HepG2 (cell line): ENCODE measurements around the gene TTC21B. TPM values are rescaled to one million over a fixed set of nuclear protein-coding genes. Genes with fewer than 3 reads are reported as not detected.

ENCODE experiments used
- ATAC-seq: fragments of 200-7000 bp; cut with Tn5 transposase; 3 replicates; pipeline ENCODE4 v1.9.1; 2020; ENCODE audit warnings: mild to moderate bottlenecking, moderate library complexity
- BruUV-seq: library from RNA; stranded (reverse); fragments of 400-500 nt; replicated peaks from 2 replicates; lab custom pipeline; 2021; lab: Mats Ljungman, UMichigan
- CTCF ChIA-PET: fragments of 300-600 bp; formaldehyde crosslinking; extraction: SDS; loops from one replicate; lab custom pipeline; 2021; ENCODE audit warnings: low total read pairs, inconsistent platforms, low intra/inter-chr PET ratio; lab: Yijun Ruan, JAX
- POLR2A ChIA-PET: fragments of 350-600 bp; sonication (Branson Sonifier 250); formaldehyde crosslinking; loops from one replicate; lab custom pipeline; 2020; ENCODE audit warnings: antibody characterized with exemption, inconsistent platforms; lab: Yijun Ruan, JAX
- DNase-seq: peaks from one replicate; pipeline ENCODE4 v3.0.0-alpha.2; 2015; ENCODE audit warnings: low spot score
- FAIRE-seq: peaks from 3 replicates; lab custom pipeline; 2011; peaks lifted over from hg19 to GRCh38; lab: Jason Lieb, UNC
- H2AFZ ChIP-seq: one replicate; pipeline ENCODE4 v1.6.1; 2011; ENCODE audit warnings: low read length, inconsistent platforms
- H3K27ac ChIP-seq: fragments of 300-600 bp; 3 replicates; pipeline ENCODE4 v1.8.0; 2011; ENCODE audit warnings: mixed run types, mild to moderate bottlenecking, mixed read lengths, low read length, inconsistent platforms; ENCODE audit not compliant: insufficient read depth; ENCODE audit errors: extremely low read length
- H3K27me3 ChIP-seq, 2 experiments: fragments of 200-600 bp in 1 of 2; 2 replicates in 1 of 2; 3 replicates in 1 of 2; pipeline versions ENCODE4 v1.6.0 to v1.8.0; 2011; ENCODE audit warnings: low read length in 2 of 2, mild to moderate bottlenecking in 2 of 2, moderate library complexity in 2 of 2, inconsistent platforms in 1 of 2; ENCODE audit not compliant: insufficient read depth in 2 of 2, control insufficient read depth in 1 of 2
- H3K36me3 ChIP-seq, 2 experiments: fragments of 200-600 bp in 1 of 2; replicated peaks in 1 of 2; 2 replicates in 1 of 2; 3 replicates in 1 of 2; pipeline versions ENCODE4 v1.5.1 to v1.8.0; 2011; ENCODE audit warnings: low read length in 2 of 2, inconsistent platforms in 1 of 2; ENCODE audit not compliant: insufficient read depth in 2 of 2, control insufficient read depth in 1 of 2
- H3K4me1 ChIP-seq: 2 replicates; pipeline ENCODE4 v1.5.1; 2012; ENCODE audit warnings: low read length, inconsistent platforms; ENCODE audit not compliant: insufficient read depth
- H3K4me2 ChIP-seq: 2 replicates; pipeline ENCODE4 v1.6.0; 2011; ENCODE audit warnings: low read depth, low read length, inconsistent platforms
- H3K4me3 ChIP-seq, 3 experiments: fragments of 200-600 bp in 1 of 3; sonication (generic), shearing (Covaris generic) in 1 of 3; replicated peaks in 1 of 3; 2 replicates each; pipeline ENCODE4 v1.5.1; 2011 to 2016; ENCODE audit warnings: low read length in 3 of 3, inconsistent platforms in 2 of 3, low read depth in 2 of 3, mild to moderate bottlenecking in 2 of 3, control low read depth in 1 of 3, mixed read lengths in 1 of 3; ENCODE audit not compliant: insufficient read depth in 1 of 3
- H3K79me2 ChIP-seq: one replicate; pipeline ENCODE4 v1.6.1; 2011; ENCODE audit warnings: low read length, inconsistent platforms; ENCODE audit not compliant: insufficient read depth
- H3K9ac ChIP-seq: 2 replicates; pipeline ENCODE4 v1.6.0; 2011; ENCODE audit warnings: mild to moderate bottlenecking, low read depth, low read length, inconsistent platforms; ENCODE audit not compliant: insufficient read depth
- H3K9me3 ChIP-seq: 2 replicates; pipeline ENCODE4 v1.5.1; 2012; ENCODE audit warnings: mild to moderate bottlenecking, low read length
- H4K20me1 ChIP-seq: 2 replicates; pipeline ENCODE4 v1.6.0; 2011; ENCODE audit warnings: inconsistent platforms, mild to moderate bottlenecking, low read length, moderate library complexity; ENCODE audit not compliant: insufficient read depth
- AHDC1 ChIP-seq: sonication (generic); formaldehyde crosslinking; IDR thresholded peaks from 2 replicates; pipeline ENCODE4 v1.5.1; 2020; ENCODE audit warnings: mild to moderate bottlenecking, missing genetic modification reagents, borderline replicate concordance
- CEBPB ChIP-seq: IDR thresholded peaks from 2 replicates; pipeline ENCODE4 v1.6.1; 2011; ENCODE audit warnings: low read depth, low read length, improper control_type of control experiment, borderline replicate concordance
- HOMEZ ChIP-seq: IDR thresholded peaks from 2 replicates; pipeline ENCODE4 v1.6.1; 2016; ENCODE audit warnings: low read depth
- MAFF ChIP-seq: IDR thresholded peaks from 2 replicates; pipeline ENCODE4 v1.6.1; 2011; ENCODE audit warnings: low read depth, low read length, improper control_type of control experiment
- MAFK ChIP-seq, 2 experiments: IDR thresholded peaks in 1 of 2; conservative IDR thresholded peaks in 1 of 2; 2 replicates each; pipeline ENCODE4 v1.6.1; 2011; ENCODE audit warnings: improper control_type of control experiment in 2 of 2, low read length in 2 of 2
- MBD4 ChIP-seq: IDR thresholded peaks from 2 replicates; pipeline ENCODE4 v1.6.1; 2012; ENCODE audit warnings: low read length, inconsistent platforms, borderline replicate concordance
- NFIC ChIP-seq: IDR thresholded peaks from 2 replicates; pipeline ENCODE4 v1.6.1; 2012; ENCODE audit warnings: mild to moderate bottlenecking, low read length, inconsistent platforms
- ZGPAT ChIP-seq: IDR thresholded peaks from 2 replicates; pipeline ENCODE4 v1.6.1; 2016; ENCODE audit warnings: mild to moderate bottlenecking
- ZNF296 ChIP-seq: sonication (generic); formaldehyde crosslinking; conservative IDR thresholded peaks from 2 replicates; pipeline ENCODE4 v1.5.0; 2020; ENCODE audit warnings: mild to moderate bottlenecking, missing genetic modification reagents
- ZNF383 ChIP-seq: sonication (generic); formaldehyde crosslinking; IDR thresholded peaks from 2 replicates; pipeline ENCODE4 v1.4.0; 2020; ENCODE audit warnings: missing genetic modification reagents, mild to moderate bottlenecking, borderline replicate concordance
- ZNF75D ChIP-seq: sonication (generic); formaldehyde crosslinking; IDR thresholded peaks from 2 replicates; pipeline ENCODE4 v1.8.1; 2023; ENCODE audit warnings: missing genetic modification reagents, mild to moderate bottlenecking, borderline replicate concordance
- WGBS: methylation state at CpG from one replicate; pipeline ENCODE4 v1.1.6; 2017; ENCODE audit warnings: low lambda C conversion rate; 5-methylcytosine and 5-hydroxymethylcytosine counted together
- in situ Hi-C: cut with HindIII; loops from 2 replicates; pipeline ENCODE4 v1.10.0; 2017; ENCODE audit warnings: low pct_unique_long_range_greater_than_20kb; ENCODE audit not compliant: extremely low pct_ligation_motif_present
- intact Hi-C: fragments of 100-400 bp; cut with micrococcal nuclease; formaldehyde crosslinking; loops from one replicate; pipeline ENCODE4 v1.10.0; 2022; ENCODE audit not compliant: unreplicated experiment
- polyA plus RNA-seq, 8 experiments: library from polyadenylated mRNA; depleted of rRNA in 3 of 8; stranded (reverse) in 7 of 8; unstranded in 1 of 8; fragments of >200 nt; fragmentation: Illumina TruSeq in 4 of 8; extraction: Trizol in 4 of 8; gene quantifications; 2 replicates each; pipeline versions ENCODE4 v1.2.1 to v1.2.3, GENCODE V29; 2011 to 2016; ENCODE audit warnings: low read depth in 4 of 8, missing spikeins in 1 of 8, mixed read lengths in 1 of 8; ENCODE audit not compliant: insufficient read depth in 1 of 8
- total RNA-seq, 5 experiments: library from RNA; depleted of rRNA; stranded (reverse); fragments of >200 nt; fragmentation: Illumina TruSeq; extraction: Trizol; gene quantifications; 2 replicates each; pipeline ENCODE4 v1.2.3, GENCODE V29; 2016; ENCODE audit warnings: low read depth in 1 of 5

The TTC21B gene
- total and polyA plus RNA-seq, 2 of the 13 experiments (the other 11 are each of a cell fraction or from before 2014, with no cell fraction given) = 39.1 to 67.1 TPM

GRCh38 chr2:165911981-165912380 is 41.6 kb downstream of the TTC21B start:
- Histone ChIP-seq H3K4me2 (no peak overlapping the region), H3K36me3 (peaks cover 13 to 62% of the 10 kb centered on the region in 2 experiments), H3K9ac (no peak overlapping the region), H3K79me2 (no peaks in the 10 kb centered on the region), H2AFZ (no peak overlapping the region), H3K9me3 (no peaks in the 10 kb centered on the region), H3K27ac (no peak overlapping the region), H3K4me1 (no peaks in the 10 kb centered on the region), H3K4me3 (no peak overlapping the region), H4K20me1 (no peaks in the 10 kb centered on the region), H3K27me3 (no peaks in the 10 kb centered on the region)
- intact Hi-C loops = no loop called here
- ChIA-PET POLR2A (no interaction called here), CTCF (no interaction called here)
- ATAC-seq (no peak), FAIRE-seq (no peak), DNase-seq (no peak)
- no TSS peak for BruUV-seq
- TF ChIP-seq MAFF (peak; percentile 61), MAFK (conservative IDR thresholded peaks at IDR 0.05 in 1 of 2, IDR thresholded peaks at IDR 0.05 in 1 of 2; ENCODE audit: low read length in 2 of 2) (peak; percentile 35 to 68; a peak in 3 of 4 replicates), ZGPAT (CRISPR knock-in tag) (no peak)
- WGBS = 98% methylated on average over 2 of the region's 2 CpGs
- in situ Hi-C loops = no loop called here

GRCh38 chr2:165911231-165911630 is 42.3 kb downstream of the TTC21B start:
- no TSS peak for BruUV-seq
- DNase-seq = no peak
- intact Hi-C loops = no loop called here
- H3K9ac ChIP-seq = no peak overlapping the region
- in situ Hi-C loops = no loop called here
- no peak overlapping the region for H2AFZ ChIP-seq
- H4K20me1 ChIP-seq = no peaks in the 10 kb centered on the region
- no peak for TF ChIP-seq MBD4
- no peak for TF ChIP-seq ZNF296 (CRISPR knock-in tag)
- TF ChIP-seq NFIC = no peak
- no peak for TF ChIP-seq ZNF383 (CRISPR knock-in tag)
- no peak for TF ChIP-seq ZNF75D (CRISPR knock-in tag)
- no peak for TF ChIP-seq CEBPB
- no peak for TF ChIP-seq HOMEZ
- TF ChIP-seq AHDC1 (CRISPR knock-in tag) = no peak
- ChIA-PET POLR2A (no interaction called here), CTCF (no interaction called here)
- H3K4me2 ChIP-seq = no peak overlapping the region
- H3K4me3 ChIP-seq = no peak overlapping the region
- no peak for ATAC-seq
- no peaks in the 10 kb centered on the region for H3K9me3 ChIP-seq
- H3K27me3 ChIP-seq = no peaks in the 10 kb centered on the region
- H3K4me1 ChIP-seq = no peaks in the 10 kb centered on the region
- no peaks in the 10 kb centered on the region for H3K79me2 ChIP-seq
- H3K27ac ChIP-seq = no peak overlapping the region
- peaks cover 12 to 61% of the 10 kb centered on the region in 2 experiments for H3K36me3 ChIP-seq
- FAIRE-seq = no peak
